NCI-H82 (cell line): ENCODE data around the gene SHC3.

Experiments used
- DNase-seq: peaks from one replicate; lab custom pipeline; 2025; lab: John Stamatoyannopoulos, UW

The SHC3 gene

DNA sequence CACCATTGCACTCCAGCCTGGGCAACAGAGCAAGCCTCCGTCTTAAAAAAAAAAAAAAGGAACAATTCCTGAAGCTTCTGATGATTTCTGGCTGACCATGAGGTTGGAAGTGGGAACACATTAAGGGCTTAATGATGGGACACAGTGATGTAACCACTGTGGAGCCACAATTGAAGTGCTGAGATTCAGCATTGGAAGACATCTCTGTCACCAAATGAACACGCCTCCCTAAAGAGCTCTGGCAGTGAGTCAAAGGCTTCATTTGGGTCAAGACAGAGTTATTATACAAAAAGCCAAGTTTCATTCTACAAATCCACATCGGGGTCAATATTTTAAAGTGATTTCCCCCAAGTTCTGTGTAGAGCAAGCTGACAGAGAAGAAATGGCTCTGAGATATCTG, 191.8 kb downstream of the SHC3 start:
- no peak for DNase-seq

DNA sequence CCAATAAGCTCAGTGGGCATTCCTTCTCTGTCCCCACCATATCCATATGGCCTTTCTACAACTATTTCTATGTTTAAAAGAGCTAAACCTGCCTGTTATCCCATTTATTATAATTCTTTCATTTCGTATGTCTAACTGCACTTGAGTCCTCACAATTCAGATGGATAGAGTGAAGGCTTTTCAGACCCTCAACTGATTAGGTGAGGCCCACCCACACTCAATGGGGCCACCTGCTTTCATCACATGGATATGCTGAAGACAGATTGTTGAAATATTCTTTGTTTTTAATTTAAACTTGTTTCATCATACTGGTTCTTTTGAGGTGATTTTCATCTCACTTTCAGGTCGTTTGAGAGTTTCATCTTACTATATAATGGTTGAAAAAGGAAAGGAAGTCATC, 193.0 kb downstream of the SHC3 start:
- DNase-seq: no peak

DNA sequence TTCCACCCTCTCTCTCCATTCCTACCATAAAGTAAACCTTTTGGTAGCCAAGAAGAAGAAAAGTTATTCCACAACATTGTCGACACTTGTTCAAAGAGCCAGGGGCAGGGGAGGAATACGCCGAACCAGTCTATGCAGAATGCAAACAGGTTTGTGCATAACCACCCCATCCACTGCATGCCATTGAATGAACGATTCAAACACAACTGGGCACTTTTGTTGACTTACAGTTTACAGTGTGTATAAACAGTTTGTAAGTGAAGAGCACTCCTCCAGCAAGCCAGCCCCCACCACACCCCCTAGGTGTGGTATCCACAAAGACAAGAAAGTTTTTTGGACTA, 194.1 kb downstream of the SHC3 start:
- no peak for DNase-seq

DNA sequence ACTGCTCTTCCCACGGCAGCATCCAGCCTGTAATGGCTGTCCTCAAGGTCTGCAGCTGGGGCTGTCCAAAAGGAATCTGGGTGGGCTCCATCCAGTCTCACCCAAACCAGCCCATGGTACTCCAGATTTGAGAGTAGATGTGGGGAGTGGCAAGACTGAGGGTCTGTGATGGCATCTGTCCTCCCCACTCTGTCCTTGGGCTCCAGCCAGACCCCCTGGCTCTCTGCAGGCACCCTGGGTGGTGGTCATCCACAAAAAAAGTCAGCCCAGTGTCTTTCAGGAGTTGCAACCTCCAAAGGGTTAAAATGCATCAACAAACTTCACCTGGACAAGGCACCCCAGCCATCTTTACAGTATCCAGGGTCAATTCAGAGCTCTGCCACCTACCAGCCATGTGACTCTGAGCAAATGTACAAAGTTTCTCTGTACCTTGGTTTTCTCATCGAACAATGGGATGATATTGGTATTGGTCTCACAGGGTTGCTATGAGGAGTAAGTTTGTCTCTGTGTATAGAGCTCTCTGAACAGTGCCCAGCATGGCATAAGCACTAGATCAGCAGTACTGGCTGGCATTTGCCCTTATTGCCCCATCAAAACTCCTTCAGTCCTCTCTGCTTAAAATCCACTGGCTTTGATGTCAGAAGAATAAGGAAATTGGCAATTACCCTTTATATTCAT, 194.6 kb downstream of the SHC3 start:
- no peak for DNase-seq

DNA sequence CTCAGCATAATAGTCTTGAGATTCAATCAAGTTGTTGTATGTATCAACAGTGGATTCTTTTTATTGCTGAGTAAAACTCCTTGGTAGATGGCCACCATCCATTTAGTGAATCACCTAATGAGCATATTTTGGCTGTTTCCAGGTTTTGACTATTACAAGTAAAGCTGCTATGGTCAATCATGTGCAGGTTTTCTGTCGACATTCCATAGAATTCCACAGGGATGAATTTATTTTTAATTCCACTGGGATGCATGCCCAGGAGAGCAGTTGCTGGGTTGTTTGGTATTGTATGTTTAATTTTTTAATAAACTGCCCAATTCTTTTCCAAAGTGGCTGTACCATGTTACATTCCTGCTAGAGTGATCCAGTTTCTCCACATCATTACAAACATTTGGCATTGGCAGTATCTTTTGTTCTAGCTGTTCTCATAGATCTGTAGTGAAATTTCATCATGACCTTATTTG, 197.8 kb downstream of the SHC3 start:
- no peak for DNase-seq

DNA sequence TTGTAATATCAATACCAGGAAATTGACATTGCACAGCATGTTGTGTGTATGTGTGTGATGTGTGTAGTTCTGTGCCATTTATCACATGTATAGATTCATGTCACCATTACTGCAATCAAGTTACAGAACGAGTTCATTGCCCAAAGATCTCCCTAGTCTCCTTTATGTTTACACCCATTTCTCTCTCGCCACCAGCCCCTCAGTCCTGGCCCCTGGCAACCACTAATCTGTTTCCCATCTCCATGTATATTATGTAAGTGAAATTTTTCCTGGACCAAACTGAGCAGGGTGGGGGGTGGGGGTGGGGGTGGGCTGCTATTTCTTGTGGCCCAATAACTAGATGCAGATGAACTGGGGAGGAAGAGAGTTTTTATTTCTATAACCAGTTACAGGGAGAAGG, 198.8 kb downstream of the SHC3 start:
- DNase-seq: no peak

DNA sequence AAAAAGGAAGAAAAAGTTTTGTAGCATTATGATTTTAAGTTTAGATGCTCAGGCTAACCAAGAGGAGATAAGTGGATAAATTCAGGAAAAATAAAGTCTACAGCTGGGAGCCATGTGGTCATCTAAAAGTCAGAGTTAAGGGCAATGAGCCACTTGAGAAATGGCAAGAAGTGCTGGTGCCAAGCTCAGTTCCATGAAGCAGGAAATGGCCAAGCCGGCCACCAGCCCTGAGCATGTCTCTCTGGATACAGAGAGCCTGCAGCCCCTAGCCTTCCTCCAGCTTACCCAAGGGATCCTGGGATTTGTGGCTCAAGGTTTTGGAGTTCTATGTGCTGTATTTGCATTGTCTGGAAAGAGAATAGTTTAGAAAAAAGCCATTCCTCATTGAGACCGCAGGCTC, 199.6 kb downstream of the SHC3 start:
- DNase-seq: no peak

DNA sequence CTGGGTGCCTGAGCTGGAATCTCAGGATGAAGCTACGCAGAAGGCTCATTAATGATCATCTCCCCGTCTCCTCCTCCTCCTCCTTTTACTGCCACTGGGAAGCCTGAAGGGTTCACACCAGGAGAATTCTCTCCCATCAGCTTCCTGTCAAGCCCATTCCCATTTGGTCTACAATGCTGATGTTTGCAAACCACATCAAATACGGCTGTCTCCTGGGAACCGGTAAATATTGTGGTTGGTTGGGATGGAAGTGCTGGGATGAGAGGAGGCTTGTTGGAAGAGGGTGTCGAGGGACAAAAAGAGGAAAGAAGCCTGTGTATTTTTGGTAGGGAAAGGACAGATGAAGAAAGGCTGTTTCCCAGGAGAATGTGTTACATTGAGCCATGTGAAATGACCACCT, 200.6 kb downstream of the SHC3 start:
- DNase-seq: no peak

DNA sequence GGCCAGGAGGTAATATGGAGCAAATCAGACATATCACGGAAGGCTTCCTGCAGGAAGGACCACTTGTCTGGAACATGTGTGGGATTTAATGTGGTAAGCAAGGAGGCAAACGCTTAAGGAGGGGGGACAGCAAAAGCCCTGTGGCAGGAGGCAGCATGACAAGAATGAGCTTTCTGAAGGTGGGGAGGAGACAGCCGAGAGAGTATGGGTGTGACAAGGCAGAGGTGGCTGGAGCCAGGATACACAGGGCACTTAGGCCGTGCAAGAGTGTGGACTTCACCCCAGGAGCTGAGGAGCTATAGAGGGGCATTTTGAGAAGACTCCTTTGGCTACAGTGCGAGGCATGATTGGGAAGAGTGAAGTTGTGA, 201.7 kb downstream of the SHC3 start:
- peak; percentile 46 for DNase-seq

DNA sequence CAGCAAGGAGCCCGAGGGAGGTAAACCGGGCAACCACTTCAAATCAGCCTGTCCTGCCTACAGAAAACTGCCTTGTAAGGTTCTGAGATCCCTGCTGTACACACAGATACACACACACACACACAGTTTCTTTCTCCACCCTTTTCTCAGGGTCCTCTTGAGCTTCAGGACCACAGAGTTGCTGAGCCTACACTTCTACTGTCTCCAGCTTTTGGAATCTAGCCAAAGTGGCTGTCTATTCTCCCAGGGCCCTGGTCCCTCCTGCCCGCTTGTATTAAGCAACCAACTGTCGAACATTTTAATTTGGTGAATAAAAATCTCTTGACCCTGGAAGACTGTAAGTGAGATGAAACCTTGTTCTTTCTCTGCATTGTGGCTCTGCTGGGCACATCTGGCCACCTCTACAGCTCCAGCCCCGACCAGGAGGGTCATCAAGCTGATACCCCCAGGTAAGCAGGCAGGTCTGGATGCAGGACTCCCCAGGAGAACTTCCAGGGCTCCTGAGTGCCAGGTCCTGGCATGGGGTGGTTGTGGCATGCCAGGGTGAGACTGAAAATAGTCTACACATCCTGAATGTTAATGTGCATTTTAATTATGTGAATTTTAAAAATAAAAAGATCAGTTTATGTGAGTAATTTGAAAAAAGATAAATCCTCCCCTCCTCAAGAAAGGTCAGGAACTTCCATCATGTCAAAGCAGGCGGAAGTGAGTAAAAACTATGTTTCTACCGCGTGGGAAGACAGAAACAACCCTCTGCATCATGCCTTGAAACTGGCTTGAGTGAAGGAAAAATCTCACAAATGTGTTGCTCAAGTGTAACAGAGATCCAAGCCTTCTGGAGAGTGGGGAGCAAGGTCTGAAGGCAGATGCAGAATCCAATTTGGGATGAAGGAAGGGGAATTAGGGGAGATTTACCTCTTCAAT, 202.4 kb downstream of the SHC3 start:
- DNase-seq: no peak

DNA sequence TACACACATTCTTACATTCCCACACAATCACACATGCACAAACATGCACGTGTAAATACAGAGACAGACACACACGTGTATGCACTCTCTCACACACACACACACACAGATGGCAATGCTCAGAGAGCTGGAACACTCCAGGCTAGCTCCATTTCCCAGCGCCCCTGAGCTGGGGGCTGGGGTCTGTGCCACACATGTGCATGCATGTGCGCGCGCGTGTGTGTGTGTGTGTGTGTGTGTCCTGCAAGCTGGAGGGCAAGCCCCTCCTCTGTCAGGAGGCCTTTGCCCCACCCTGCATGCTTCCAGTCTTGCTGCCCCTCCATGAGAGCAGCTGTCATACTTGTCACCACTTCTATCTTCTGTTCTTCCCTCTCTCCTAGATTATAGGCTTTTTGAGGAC, 204.0 kb downstream of the SHC3 start:
- DNase-seq: no peak

DNA sequence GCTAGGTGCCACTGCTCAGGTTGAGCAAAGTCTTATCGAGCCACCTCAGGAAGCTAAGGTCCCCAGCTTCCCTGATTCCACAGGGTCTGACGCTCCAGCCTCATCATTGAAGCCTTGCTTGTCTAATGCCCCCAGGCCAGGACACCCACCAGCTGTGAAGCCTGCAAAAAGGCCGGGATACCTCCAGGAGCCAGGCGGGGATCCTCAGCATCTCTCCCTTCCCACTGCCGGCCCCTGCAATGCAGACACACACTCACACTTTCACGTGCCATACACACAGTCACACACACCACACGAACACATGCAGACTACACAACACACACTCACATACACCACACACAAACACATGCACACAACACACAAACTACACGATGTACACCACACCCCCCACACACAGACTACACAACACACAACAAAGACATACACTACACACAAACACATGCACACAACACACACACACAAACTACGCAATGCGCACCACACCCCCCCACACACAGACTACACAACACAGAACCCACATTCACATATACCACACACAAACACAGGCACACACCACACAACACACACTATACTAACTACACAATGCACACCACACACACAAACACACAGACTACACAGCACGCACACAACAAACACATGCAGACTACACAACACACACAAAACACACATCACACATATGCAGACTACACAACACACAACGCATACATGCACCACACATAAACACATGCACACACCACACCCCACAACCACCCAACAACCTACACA, 205.2 kb downstream of the SHC3 start:
- DNase-seq: no peak

DNA sequence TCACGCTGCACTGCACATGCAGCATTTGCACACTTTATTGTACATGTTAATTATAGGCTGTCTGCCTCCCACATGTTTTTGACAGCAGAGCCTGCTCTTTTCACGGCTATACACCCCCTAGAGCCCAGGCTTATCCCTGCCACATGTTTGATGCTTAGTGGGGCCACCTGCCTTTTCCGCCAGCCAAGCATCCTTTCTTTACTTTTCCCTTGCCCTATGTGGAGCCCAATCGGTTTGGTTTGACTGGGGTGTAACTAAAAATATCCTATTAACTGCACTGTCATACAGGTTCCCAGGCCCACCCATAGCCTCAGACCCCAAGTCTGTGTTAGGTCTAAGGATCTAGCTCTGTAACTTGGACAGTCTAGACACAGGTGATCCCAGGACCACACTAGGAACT, 206.2 kb downstream of the SHC3 start:
- no peak for DNase-seq

DNA sequence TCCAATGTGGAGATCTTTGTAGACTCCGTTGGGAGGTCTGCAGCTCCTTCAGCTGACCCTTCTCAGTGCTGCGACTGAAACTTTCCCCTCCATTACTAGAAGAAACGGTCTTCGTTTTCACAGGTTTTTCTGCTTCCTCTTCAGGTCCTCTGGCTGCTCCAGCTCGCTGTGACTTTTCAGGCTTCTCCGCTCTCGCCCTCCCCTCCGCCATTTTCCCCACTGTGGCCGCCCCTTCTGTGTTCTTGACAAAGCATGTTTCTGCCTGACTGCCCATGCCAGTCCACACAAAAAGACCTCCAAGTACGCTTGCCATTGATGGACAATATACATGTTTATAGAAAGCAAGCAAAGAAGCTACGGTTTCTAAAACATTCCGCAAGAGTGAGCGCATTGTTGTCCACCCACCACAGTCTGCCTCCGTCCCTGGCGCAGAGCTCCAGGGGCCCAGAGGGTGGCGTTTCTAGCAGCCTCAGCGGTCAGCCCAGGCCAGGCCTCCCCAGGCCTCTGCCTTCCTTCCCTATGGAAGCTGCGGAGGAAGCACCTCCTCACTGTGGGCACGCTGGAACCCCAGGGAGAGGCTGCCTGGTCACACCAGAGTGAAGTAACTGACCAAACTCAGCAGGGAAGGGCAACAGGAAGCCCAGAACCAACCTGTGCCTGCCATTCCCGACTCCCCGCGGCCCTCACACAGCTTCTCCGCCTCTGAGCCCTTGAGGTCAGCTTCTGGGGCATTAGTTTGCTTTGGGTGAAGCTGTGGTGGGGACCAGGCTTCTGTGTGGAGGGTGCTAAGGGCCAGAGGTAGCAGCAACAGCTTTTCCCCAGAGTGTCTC, 207.3 kb downstream of the SHC3 start:
- no peak for DNase-seq

DNA sequence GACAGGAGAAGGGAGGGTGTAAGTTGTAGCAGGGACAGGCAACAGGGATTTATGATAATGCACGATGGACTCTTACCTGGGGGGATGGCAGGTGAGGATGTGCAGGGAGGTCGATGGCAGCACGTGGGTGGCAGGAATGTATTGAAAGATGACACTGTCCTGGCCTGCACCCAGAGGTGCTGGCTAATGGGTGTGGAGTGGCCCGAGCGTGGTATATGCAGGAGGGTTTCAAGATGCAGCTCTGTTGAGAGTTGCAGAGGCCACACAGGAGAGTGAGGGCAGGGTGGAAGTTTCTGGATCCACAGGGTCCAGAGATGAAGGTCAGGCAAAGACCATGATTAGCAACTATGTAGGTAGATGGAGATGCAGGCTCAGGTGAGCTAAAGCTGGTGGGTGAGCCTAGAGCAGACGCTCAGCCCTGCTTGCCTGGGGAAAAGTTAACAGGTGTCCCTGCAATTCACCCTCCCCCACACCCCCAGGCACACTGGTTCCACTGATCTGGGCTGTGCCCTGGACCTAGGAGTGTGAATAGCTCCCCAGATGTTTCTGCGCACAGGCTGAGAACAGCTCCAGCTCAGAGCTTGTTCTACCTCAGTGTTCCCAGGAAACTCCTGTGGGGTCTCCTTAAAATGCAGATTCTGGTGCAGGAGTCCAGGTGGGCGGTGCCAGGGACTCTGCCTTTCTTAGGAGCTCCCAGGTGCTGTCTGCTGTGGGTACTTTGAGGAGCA, 208.8 kb downstream of the SHC3 start:
- DNase-seq: no peak

DNA sequence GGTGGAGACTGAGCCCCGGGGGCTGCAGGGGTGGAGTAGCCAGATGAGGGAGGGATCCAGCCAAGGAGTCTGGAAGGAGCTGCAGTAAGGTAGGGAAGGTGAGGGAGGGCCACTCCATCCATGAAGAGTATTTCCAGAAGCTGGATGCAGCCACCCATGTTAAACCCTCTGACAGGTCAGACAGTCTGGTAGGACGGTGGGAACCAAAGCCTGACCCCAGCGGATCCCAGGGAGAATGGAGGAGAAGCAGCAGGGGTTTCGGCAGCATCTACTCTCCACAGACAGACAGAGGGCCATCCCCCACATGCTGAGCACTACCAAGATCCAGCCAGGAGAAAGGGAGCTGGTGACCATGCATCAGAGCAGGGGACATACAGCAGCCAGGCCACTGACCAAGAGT, 209.8 kb downstream of the SHC3 start:
- no peak for DNase-seq

DNA sequence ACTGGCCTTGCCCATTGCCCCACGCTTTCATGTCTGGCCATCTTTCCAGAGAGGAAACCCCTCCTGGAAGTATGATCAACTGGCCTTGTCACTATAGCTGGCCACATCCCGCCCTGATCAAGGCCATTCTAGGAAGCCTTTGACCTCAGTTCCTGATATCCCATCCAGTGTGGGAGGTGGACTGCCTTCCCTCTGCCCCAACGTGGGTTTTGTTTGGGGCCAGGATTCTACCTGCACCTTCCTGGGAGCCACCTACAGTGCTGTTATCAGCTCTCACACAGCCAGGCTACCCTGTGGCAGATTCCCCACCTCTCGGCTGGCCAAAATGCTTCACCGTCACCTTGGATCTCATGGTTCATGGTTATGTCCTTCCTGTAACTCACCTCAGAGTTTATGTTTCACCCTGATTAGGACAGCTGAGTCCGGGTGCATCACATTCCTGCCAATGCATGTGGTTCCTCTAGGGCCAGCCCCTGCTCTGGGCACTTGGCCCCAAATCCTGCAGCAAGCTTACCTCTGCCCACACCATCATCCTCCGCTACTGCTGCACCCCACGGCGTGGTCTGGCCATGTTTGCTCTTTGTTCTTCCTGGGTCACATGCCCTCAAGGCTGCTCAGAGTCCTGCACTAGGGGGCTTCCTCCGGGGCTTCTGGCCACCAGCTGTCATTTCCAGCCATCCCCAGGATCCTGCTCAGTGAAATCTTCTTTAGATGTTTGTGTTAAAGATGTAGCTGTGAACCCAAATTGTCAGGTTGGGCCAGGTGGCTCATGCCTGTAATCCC, 211.5 kb downstream of the SHC3 start:
- no peak for DNase-seq

DNA sequence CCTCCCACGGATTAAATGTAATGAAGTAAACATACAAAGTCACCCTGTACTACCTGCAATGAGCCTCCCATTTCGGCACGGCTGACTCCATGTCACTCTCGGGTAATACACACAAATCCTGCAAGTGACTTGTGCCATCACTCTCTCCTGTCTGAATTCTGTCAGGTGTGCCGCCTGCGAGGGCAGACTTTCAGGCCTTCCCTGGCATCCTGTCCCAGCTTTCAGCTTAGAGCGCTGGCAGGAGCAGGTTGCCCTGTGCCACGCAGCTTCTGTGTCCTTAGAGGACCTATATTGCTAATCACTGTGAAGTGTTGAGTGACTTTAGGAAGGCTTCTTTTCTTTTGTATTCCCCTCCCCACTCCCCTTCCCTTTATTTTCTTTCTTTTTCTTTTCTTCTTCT, 213.1 kb downstream of the SHC3 start:
- DNase-seq: no peak

DNA sequence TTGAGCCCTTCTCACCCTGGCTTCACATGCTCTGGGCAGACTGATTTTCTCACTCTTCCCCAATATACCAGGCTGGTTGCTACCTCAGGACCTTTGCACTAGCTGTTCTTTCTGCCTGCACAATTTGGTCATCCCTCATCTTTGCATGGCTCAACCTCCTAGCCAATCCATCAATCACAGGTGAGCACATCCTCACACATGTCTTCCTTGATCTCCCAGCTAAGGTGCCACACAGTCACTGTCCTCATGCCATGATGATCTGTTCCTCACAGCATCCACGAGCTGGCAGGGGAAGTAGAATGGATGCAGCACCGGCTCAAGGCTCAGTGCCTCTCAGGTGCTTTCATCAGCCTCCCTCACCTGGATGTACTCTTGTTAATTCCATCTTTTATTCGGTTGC, 218.0 kb downstream of the SHC3 start:
- DNase-seq: no peak

DNA sequence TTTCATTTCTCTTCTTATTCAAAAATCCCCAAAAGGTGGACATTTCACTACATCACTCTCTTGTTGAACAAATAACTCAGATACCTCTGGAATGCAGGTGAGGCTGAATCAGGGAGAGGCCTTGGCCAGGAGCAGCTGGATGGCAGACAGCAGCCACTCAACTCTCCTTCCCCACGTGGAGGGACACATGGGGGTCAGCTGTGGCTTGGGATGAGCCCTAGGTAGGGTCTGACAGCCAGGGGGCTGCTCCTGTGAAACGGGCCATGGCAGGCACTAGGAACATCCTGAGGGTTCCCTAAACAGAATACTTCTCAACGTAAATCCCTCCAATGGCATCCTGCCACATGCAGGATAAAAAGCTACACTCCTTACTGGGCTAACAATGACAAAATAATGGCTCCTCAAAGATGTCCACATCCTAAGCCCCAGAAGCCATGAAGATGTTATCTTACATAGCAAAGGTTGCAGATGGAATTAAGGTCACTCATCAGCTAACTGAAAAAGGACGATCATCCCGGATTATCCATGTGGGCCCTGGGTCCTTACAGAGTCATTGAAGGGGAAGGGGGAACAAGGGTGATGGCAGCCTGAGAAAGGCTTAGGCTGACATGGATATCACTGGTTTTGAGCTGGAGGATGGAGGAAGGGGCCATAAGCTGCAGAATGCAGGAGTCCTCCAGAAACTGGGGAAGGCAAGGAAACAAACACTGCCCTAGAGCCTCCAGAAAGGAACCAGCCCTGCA, 218.7 kb downstream of the SHC3 start:
- peak; percentile 83 for DNase-seq
